DOHH2 (cell line): ENCODE data around the gene POU6F1.

Experiments
- EZH2phosphoT487 ChIP-seq: fragments of 200-600 bp; sonication (generic); IDR thresholded peaks from 2 replicates; pipeline ENCODE4 v1.6.1; 2017; ENCODE audit warnings: borderline replicate concordance, mild to moderate bottlenecking, antibody characterized with exemption, low read length, moderate library complexity, mixed read lengths
- TF ChIP-seq, protein P1 (sequence below): fragments of 200-600 bp; sonication (generic); IDR thresholded peaks from one replicate; pipeline ENCODE4 v1.5.1; 2014; ENCODE audit warnings: antibody characterized with exemption, mild to moderate bottlenecking, low read depth, low read length; ENCODE audit not compliant: poor library complexity, severe bottlenecking

DNA sequence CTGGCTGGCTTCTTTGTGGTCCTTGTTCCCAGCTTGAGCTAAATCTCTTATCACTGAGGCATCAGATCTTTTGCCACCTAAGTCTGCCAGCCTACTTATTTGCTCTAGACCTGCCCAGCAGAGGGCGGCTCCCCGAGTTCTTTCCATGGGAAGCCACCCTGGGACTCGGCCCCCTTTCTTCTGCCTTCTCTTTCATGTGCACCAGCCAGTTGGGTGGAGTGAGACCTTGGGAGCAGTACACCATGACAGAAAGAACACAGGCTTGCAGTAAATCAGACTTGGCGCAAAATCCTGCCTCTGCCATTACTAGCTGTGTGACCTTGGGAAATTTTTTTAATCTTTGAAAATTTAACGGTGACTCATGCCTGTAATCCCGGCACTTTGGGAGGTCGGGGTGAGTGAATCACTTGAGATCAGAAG, 44.9 kb upstream of the POU6F1 start:
- TF ChIP-seq, protein P1, sequence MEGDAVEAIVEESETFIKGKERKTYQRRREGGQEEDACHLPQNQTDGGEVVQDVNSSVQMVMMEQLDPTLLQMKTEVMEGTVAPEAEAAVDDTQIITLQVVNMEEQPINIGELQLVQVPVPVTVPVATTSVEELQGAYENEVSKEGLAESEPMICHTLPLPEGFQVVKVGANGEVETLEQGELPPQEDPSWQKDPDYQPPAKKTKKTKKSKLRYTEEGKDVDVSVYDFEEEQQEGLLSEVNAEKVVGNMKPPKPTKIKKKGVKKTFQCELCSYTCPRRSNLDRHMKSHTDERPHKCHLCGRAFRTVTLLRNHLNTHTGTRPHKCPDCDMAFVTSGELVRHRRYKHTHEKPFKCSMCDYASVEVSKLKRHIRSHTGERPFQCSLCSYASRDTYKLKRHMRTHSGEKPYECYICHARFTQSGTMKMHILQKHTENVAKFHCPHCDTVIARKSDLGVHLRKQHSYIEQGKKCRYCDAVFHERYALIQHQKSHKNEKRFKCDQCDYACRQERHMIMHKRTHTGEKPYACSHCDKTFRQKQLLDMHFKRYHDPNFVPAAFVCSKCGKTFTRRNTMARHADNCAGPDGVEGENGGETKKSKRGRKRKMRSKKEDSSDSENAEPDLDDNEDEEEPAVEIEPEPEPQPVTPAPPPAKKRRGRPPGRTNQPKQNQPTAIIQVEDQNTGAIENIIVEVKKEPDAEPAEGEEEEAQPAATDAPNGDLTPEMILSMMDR = peak; percentile 57
- TF ChIP-seq EZH2phosphoT487 = no peak
